ENCODE results near the gene IL24.
"Not testable (repeated sequence)": the region's sequence is repeated elsewhere in the genome, so short reads cannot be mapped to it uniquely, and the experiment has no call there.

The IL24 gene, protein sequence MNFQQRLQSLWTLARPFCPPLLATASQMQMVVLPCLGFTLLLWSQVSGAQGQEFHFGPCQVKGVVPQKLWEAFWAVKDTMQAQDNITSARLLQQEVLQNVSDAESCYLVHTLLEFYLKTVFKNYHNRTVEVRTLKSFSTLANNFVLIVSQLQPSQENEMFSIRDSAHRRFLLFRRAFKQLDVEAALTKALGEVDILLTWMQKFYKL

DNA sequence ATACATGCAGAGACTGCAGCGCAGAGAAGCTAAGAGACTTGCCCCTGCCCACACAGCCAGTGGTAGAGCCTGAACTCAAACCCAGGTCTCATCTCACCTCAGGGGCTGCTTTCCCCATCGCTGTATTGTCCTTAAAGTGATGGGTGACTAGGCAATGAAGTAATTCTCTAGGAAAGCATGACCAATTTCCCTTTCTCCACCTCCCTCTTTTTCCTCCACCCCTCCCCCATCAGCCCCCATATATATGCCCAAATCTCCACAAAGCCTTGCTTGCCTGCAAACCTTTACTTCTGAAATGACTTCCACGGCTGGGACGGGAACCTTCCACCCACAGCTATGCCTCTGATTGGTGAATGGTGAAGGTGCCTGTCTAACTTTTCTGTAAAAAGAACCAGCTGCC, at the start of gene IL24:
Gene IL24, plus strand, starts transcription at position 269 of the 400 bp plus-strand sequence. CDS start 390 bp downstream, outside the sequence.
- no peak for DNase-seq (ENCODE audit: low spot score)

DNA sequence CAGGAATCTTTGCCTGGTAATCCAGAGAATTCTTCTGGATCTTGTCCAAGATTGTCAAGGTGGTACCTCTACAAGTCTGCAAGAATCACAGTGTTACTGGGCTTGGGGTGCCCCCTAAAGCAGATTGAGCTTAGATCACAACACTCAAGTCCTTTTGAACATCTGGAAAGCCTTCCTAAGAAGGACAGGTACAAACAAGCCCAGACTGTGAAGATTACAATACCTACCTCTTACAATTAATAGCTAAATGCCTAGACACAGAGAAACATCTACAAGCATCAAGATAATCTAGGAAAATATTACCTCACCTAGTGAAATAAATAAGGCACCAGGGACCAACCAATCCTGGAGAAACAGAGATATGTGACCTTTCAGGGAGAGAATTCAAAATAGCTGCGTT, 49.3 kb upstream of the IL24 start:
- DNase-seq (ENCODE audit: low spot score), result no peak

- DNase-seq (ENCODE audit: low spot score), result no peak
These were observed 46.8 kb upstream of the IL24 start for GRCh38 chr1:206850401-206850800.

GRCh38 chr1:206851341-206852010, 45.8 kb upstream of the IL24 start:
- DNase-seq (ENCODE audit: low spot score), result no peak

GRCh38 chr1:206852662-206853061, 44.6 kb upstream of the IL24 start:
- not testable (repeated sequence) for DNase-seq (ENCODE audit: low spot score)

- not testable (repeated sequence) for DNase-seq (ENCODE audit: low spot score)
These were observed 43.5 kb upstream of the IL24 start for GRCh38 chr1:206853696-206854095.

GRCh38 chr1:206854401-206855129, 42.7 kb upstream of the IL24 start:
- no peak for DNase-seq (ENCODE audit: low spot score)

DNA sequence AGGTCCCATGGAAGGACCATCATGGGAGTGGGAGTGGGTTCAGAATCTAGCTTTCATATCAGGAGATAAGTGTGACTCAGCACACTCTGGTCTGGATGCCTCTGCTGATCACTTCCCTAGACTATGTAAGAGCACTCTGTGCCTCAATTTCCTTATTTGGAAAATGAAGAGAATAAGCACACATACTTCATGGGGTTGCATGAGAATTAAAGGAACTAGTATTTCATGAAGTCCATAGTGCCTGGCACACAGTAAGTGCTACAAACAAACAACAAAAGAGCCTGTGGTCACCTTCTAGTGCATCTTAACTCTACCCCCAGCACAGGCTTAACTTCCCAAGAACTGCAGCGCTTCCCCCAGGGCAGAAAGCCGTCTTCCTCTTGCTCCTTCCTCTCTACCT, 41.4 kb upstream of the IL24 start:
- no peak for DNase-seq (ENCODE audit: low spot score)

GRCh38 chr1:206856674-206857464, 40.4 kb upstream of the IL24 start:
- DNase-seq (ENCODE audit: low spot score), result no peak

DNA sequence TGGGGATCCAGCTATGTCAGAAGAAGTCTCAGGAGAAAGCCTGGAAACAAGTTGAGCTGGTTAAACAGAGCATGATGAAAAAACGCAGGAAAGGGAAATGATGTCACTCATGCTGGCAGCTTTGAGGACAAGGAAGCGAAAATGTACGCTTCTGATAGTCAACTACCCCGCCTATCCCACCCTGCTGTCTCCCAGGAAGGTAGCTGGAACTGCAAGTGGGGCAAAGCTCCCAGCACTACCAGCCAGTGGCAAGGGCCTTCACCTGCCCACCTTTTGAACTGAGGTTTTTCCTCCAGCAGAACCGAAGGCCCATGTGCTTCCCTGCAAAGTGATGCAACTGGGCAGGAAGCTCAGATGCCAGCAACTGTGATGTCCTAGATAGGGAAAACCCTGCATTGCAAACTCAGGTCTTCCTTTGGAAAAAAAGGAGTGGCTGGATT, 38.1 kb upstream of the IL24 start:
- DNase-seq (ENCODE audit: low spot score), result no peak

- DNase-seq (ENCODE audit: low spot score), result no peak
These were observed 37.1 kb upstream of the IL24 start for GRCh38 chr1:206860165-206860564.

DNA sequence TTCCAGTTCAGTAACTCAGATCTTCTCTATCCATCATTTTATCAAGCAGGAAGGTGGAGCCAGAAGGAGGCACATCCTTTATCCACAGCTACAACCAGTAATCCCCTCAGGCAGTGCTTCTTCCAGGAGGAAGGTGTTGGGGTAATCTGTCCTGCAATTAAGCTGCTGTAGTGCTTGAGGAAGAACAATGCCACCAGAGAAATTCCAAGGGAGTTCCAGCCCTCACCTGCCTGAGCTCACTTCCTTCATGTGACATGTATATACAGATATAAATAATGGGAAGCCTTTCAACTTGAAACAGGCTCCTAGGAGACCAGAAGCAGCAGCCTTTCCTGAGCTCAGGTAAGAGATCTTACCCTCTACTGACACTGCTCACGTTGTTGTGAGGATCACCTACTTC, 34.0 kb upstream of the IL24 start:
- DNase-seq (ENCODE audit: low spot score), result no peak

DNA sequence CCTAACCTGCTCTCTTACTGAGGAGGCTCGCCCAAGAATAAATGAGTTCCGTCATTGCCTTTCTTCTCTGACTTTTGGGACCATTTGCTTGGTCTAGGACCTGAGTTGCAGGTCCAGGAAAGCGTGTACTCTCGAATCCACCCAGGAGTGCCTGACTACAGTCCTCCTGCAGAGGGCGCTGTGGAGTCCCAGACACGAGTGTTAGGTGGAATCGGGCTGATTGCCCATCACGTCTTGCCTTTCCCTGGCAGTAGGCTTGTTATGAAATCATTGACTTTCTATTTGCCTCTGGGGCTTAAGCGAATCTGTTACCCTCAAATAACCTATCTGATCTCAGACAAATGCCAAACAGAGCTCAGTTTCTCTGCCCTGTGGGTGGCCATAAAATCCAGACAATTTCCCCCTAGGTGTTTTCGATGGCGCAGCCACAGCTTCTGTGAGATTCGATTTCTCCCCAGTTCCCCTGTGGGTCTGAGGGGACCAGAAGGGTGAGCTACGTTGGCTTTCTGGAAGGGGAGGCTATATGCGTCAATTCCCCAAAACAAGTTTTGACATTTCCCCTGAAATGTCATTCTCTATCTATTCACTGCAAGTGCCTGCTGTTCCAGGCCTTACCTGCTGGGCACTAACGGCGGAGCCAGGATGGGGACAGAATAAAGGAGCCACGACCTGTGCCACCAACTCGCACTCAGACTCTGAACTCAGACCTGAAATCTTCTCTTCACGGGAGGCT, 32.1 kb upstream of the IL24 start, which contains the start of gene IL20:
Gene IL20, plus strand, starts transcription at position 685 of the 733 bp plus-strand sequence. CDS start 230 bp downstream, outside the sequence.
- DNase-seq (ENCODE audit: low spot score), result peak; percentile 81

DNA sequence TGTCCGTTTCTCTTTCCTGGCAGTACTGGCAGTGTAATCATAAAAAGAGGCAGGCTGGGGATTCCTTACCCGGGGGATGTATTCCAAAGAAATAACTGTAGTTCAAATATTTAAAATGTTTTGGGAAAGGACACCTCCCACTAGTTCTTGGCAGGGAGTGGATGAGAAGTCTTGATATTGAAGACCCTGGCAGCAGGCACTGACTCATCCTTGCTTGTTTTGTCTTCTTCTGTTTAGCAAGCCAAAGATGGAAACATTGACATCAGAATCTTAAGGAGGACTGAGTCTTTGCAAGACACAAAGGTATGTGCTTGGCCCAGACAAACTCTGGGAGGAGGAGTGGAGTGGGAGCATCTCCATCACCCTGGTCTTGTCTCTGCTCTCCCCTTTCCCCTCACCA, 31.2 kb upstream of the IL24 start:
- DNase-seq (ENCODE audit: low spot score), result no peak

DNA sequence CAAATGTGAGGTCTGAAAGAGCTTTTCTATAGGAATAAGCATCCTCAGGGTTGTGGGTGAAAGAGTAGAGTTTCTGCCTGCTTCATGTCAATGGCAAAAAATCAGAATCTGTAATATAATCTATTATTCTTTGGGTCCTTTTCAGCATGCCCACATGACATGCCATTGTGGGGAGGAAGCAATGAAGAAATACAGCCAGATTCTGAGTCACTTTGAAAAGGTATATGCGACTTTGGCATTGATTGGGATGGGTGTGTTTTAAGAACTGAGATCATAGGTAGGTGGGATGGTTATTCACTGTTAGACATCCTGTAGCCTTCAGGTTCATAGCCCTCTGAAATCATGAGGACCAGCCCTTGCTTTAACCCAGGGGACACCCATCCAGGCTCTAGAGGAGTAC, 30.0 kb upstream of the IL24 start:
- no peak for DNase-seq (ENCODE audit: low spot score)

- DNase-seq (ENCODE audit: low spot score), result no peak
These were observed 29.5 kb upstream of the IL24 start for GRCh38 chr1:206867716-206868115.

DNA sequence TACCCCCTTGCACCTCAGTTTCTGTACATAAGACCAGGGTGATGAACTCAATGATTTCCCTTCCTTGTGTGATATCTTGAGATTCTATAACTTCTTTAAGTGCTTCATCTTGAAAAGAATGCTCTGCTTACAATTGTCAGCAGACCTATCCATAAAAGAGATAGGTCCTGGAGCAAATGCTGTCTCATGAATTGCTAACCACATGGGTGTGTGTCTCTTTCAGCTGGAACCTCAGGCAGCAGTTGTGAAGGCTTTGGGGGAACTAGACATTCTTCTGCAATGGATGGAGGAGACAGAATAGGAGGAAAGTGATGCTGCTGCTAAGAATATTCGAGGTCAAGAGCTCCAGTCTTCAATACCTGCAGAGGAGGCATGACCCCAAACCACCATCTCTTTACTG, 29.0 kb upstream of the IL24 start:
- DNase-seq (ENCODE audit: low spot score), result no peak

DNA sequence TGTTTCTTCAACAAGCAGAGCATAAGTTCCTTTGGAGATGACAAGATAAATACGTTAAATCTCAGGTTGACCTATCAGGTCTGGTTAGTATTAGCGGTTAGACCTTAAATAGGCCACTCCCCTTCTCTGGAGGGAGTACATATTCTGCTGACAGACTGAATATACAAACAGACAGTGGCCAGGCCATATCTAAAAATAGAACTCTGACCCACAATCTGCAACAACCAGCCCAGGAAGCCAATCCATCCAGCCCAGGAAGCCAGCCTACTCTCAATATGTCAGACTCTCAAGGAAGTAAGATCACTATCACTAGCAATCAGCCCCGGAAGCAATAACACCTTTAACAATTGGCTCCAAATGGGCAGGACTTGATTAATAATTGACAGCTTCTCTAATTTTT, 25.1 kb upstream of the IL24 start:
- DNase-seq (ENCODE audit: low spot score), result no peak

DNA sequence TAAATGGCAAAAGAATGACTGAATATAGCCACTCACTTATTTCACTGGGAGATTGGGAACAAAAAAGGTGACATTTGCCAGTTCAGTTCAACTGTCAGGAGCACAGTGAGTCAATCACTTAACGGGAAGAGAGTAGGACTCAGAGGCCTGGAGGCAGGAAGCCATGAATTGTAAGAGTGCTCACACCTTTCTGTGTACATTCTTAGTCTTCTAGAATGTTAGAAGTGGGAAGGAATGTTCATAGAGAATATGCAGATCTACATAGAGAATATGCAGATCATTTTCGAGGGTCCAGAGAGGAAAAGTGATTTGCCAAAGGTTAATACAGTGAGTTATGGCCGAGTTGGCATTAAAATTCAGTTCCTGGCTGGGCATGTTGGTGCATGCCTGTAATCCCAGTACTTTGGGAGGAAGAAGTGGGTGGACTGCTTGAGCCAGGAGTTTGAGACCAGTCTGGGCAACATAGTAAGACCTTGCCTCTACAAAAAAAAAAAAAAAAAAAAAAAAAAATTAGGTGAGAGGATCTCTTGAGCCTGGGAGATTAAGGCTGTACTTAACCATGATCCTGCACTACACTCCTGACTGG, 23.5 kb upstream of the IL24 start:
- DNase-seq (ENCODE audit: low spot score), result no peak

DNA sequence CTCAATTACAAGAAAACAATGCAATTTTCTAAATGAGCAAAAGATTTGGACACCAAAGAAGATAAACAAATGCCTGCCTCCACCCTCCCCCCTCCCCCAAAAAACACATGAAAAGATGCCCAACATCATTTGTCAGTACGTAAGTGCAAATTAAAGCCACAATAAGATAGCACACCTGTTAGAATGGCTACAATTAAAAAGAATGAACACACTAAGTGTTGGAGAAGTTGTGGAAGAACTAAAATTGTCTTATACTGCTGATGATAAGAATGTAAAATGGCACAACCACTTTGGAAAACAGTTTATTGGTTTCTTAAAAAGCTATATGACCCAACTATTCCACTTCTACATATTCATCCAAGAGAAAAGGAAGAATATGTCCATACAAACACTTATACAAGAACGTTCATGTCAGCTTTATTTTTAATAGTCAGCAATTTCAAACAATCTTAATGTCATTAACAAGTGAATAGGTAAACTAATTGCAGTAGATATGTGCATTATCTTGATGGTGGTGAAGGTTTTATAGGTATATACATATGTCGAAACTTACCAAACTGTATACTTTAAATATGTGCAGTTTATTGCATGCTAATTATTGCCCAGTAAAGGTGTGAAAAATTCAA, 21.4 kb upstream of the IL24 start:
- no peak for DNase-seq (ENCODE audit: low spot score)

DNA sequence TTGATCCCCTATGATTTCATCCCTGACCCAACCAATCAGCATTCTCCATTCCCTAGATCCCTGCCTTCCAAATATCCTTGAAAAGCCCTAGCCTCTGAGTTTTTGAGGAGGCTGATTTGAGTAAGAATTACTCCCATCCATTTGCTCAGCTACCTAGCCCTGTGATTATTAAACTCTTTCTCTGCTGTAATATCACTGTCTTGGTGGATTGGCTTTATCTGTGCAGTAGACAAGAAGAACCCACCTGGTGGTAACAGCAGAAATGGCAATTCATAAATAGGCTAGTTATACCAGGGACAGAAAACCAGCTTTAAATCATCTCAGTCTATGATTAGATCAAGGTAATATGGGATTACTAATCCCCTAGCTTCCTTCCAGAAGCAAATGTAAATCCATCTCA, 18.8 kb upstream of the IL24 start:
- DNase-seq (ENCODE audit: low spot score), result no peak

Data from COLO829 (cell line).